Mesenchymal stem cell (in vitro differentiated cells and primary cell): ENCODE results near the gene GALNT4. TPM values are rescaled to one million over a fixed set of nuclear protein-coding genes. Genes with fewer than 3 reads are reported as not detected.
A peak's percentile ranks its signal among the peaks of the same experiment; 100 is the strongest.

Experiments
- DNase-seq: peaks from one replicate; pipeline ENCODE4 v3.0.0-alpha.2; 2013
- H2AFZ ChIP-seq: one replicate; pipeline ENCODE4 v1.6.1; 2013; ENCODE audit warnings: low read depth, mild to moderate bottlenecking, control low read depth, inconsistent platforms, low read length, moderate library complexity
- H2AK5ac ChIP-seq: 2 replicates; pipeline ENCODE4 v1.6.1; 2013; ENCODE audit warnings: low read length, moderate library complexity, mild to moderate bottlenecking, inconsistent platforms; ENCODE audit not compliant: severe bottlenecking
- H2BK120ac ChIP-seq: one replicate; pipeline ENCODE4 v1.6.1; 2013; ENCODE audit warnings: low read depth, mild to moderate bottlenecking, inconsistent platforms, low read length, moderate library complexity
- H2BK12ac ChIP-seq, 2 experiments: one replicate each; pipeline ENCODE4 v1.6.1; 2013; ENCODE audit warnings: inconsistent platforms in 2 of 2, low read length in 2 of 2, mild to moderate bottlenecking in 2 of 2, moderate library complexity in 2 of 2, control low read depth in 1 of 2
- H2BK15ac ChIP-seq: one replicate; pipeline ENCODE4 v1.6.1; 2013; ENCODE audit warnings: mild to moderate bottlenecking, low read depth, inconsistent platforms; ENCODE audit not compliant: poor library complexity, severe bottlenecking
- H2BK5ac ChIP-seq: 2 replicates; pipeline ENCODE4 v1.6.1; 2013; ENCODE audit warnings: low read depth, mild to moderate bottlenecking, low read length, control low read depth, inconsistent platforms; ENCODE audit not compliant: poor library complexity, severe bottlenecking
- H3K14ac ChIP-seq, 2 experiments: one replicate each; pipeline ENCODE4 v1.6.1; 2013; ENCODE audit warnings: inconsistent platforms in 2 of 2, low read length in 2 of 2, control low read depth in 1 of 2, mild to moderate bottlenecking in 1 of 2, moderate library complexity in 1 of 2
- H3K18ac ChIP-seq, 2 experiments: one replicate each; pipeline ENCODE4 v1.6.1; 2013; ENCODE audit warnings: inconsistent platforms in 2 of 2, low read length in 2 of 2, control low read depth in 1 of 2, low read depth in 1 of 2, mild to moderate bottlenecking in 1 of 2
- H3K23ac ChIP-seq, 2 experiments: one replicate each; pipeline ENCODE4 v1.6.1; 2013; ENCODE audit warnings: inconsistent platforms in 2 of 2, low read length in 2 of 2, mild to moderate bottlenecking in 2 of 2, moderate library complexity in 2 of 2, control low read depth in 1 of 2
- H3K27ac ChIP-seq: 2 replicates; pipeline ENCODE4 v1.5.1; 2013; ENCODE audit warnings: mild to moderate bottlenecking, moderate library complexity, low read length, control low read depth, inconsistent platforms; ENCODE audit not compliant: poor library complexity, severe bottlenecking
- H3K27me3 ChIP-seq, 2 experiments: 2 replicates each; pipeline versions ENCODE4 v1.6.1 to v1.7.0; 2013; ENCODE audit warnings: low read length in 2 of 2, mild to moderate bottlenecking in 2 of 2, moderate library complexity in 2 of 2, control low read depth in 1 of 2, inconsistent platforms in 1 of 2; ENCODE audit not compliant: control insufficient read depth in 1 of 2, insufficient read depth in 1 of 2
- H3K36me3 ChIP-seq, 2 experiments: 2 replicates each; pipeline versions ENCODE4 v1.6.1 to v1.7.0; 2013; ENCODE audit warnings: low read length in 2 of 2, control low read depth in 1 of 2, inconsistent platforms in 1 of 2, low read depth in 1 of 2, mild to moderate bottlenecking in 1 of 2; ENCODE audit not compliant: insufficient read depth in 2 of 2, control insufficient read depth in 1 of 2
- H3K4ac ChIP-seq, 2 experiments: one replicate each; pipeline ENCODE4 v1.6.1; 2013; ENCODE audit warnings: inconsistent platforms in 2 of 2, low read length in 2 of 2, mild to moderate bottlenecking in 2 of 2, moderate library complexity in 2 of 2, control low read depth in 1 of 2, low read depth in 1 of 2
- H3K4me1 ChIP-seq: 2 replicates; pipeline ENCODE4 v1.6.1; 2013; ENCODE audit warnings: low read depth, low read length, control low read depth; ENCODE audit not compliant: control insufficient read depth, insufficient read depth
- H3K4me2 ChIP-seq: 2 replicates; pipeline ENCODE4 v1.6.1; 2013; ENCODE audit warnings: low read length, mild to moderate bottlenecking, inconsistent platforms; ENCODE audit not compliant: poor library complexity, severe bottlenecking
- H3K4me3 ChIP-seq, 2 experiments: 2 replicates each; pipeline versions ENCODE4 v1.5.1 to v1.7.0; 2013; ENCODE audit warnings: low read length in 2 of 2, mild to moderate bottlenecking in 2 of 2, control low read depth in 1 of 2, low read depth in 1 of 2; ENCODE audit not compliant: insufficient read depth in 1 of 2
- H3K79me1 ChIP-seq: replicated peaks from 2 replicates; pipeline ENCODE4 v1.6.1; 2013; ENCODE audit warnings: mild to moderate bottlenecking, control low read depth, low read length, inconsistent platforms; ENCODE audit not compliant: poor library complexity, severe bottlenecking
- H3K9ac ChIP-seq: 2 replicates; pipeline ENCODE4 v1.7.0; 2013; ENCODE audit warnings: mild to moderate bottlenecking, low read length, moderate library complexity
- H3K9me3 ChIP-seq: 2 replicates; pipeline ENCODE4 v1.7.0; 2013; ENCODE audit warnings: mild to moderate bottlenecking, low read length; ENCODE audit not compliant: control insufficient read depth
- H4K8ac ChIP-seq: one replicate; pipeline ENCODE4 v1.6.1; 2013; ENCODE audit warnings: inconsistent platforms, mild to moderate bottlenecking, low read length, moderate library complexity
- H4K91ac ChIP-seq: one replicate; pipeline ENCODE4 v1.6.1; 2013; ENCODE audit warnings: mild to moderate bottlenecking, low read length, inconsistent platforms
- WGBS: methylation state at CpG from one replicate; pipeline ENCODE4 v1.1.7; 2013; ENCODE audit warnings: mixed read lengths; 5-methylcytosine and 5-hydroxymethylcytosine counted together
- small RNA-seq: library from polyadenylated mRNA; stranded (forward); fragments of <200 nt; extraction: miRNeasy Mini kit (QIAGEN cat#:217004); gene quantifications from one replicate; pipeline ENCODE3, GENCODE V24; 2013; ENCODE audit warnings: low read depth

The GALNT4 gene

DNA sequence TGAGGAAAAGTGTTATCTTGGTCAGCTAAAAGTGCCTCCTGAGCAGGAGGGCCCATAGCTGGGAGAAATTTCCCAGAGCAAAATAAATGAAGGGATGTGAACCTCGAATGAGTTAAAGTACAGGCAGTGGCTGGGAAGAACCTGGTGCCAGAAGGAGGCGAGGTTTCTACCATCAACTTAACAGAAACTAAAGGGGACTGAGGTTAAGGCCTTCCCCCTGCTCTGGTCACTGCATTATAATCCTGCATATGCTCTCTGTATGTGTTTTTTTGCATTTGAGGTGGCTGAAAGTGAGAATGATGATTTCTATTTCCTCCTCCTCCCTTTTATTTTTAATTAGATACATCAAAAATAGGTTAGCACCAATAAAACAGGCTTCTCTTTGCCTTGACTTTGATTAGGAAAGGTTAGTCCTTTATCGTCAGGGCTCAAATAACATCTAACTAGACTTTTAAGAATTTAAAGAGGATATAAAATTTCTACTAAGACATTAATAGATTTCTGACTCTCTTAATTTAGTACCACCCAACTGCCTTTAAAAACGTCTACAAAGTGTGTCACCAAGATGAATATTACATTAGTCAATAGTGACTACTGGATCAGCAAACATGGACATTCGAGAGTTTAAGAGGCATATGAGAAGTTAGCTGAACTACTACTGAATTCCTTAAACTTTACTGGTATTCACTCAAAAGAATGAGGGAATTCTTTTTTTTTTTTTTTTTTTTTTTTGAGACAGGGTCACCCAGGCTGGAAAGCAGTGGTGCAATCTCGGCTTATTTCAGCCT is 49.2 kb downstream of the GALNT4 start:
- Histone ChIP-seq H2AFZ (no peak overlapping the region), H3K36me3 (no peaks in the 10 kb centered on the region), H4K8ac (peak overlapping the region; percentile 24), H2BK12ac (no peak overlapping the region), H3K18ac (no peak overlapping the region), H2BK15ac (no peak overlapping the region), H3K9ac (no peak overlapping the region), H4K91ac (no peak overlapping the region), H3K23ac (no peak overlapping the region), H3K4me3 (no peak overlapping the region), H3K4ac (no peak overlapping the region), H3K9me3 (no peaks in the 10 kb centered on the region), H2BK5ac (no peak overlapping the region), H3K14ac (no peak overlapping the region), H3K27ac (no peak overlapping the region), H3K79me1 (peaks cover 1% of the 10 kb centered on the region), H3K4me1 (no peaks in the 10 kb centered on the region), H2BK120ac (no peak overlapping the region), H3K4me2 (no peak overlapping the region), H2AK5ac (no peak overlapping the region), H3K27me3 (no peaks in the 10 kb centered on the region)
- WGBS, result 33% methylated on average over 1 of the region's 6 CpGs
- DNase-seq, result no peak

- Histone ChIP-seq H2BK15ac (no peak overlapping the region), H3K18ac (no peak overlapping the region), H3K79me1 (peaks cover 1% of the 10 kb centered on the region), H4K91ac (no peak overlapping the region), H3K27me3 (no peaks in the 10 kb centered on the region), H3K27ac (no peak overlapping the region), H3K9ac (no peak overlapping the region), H3K4ac (no peak overlapping the region), H3K4me3 (no peak overlapping the region), H3K4me2 (no peak overlapping the region), H3K14ac (no peak overlapping the region), H2AFZ (no peak overlapping the region), H4K8ac (no peak overlapping the region), H2BK5ac (no peak overlapping the region), H3K9me3 (no peaks in the 10 kb centered on the region), H3K36me3 (no peaks in the 10 kb centered on the region), H3K23ac (no peak overlapping the region), H3K4me1 (no peaks in the 10 kb centered on the region), H2AK5ac (no peak overlapping the region), H2BK12ac (no peak overlapping the region), H2BK120ac (no peak overlapping the region)
- peak; percentile 36 for DNase-seq
- WGBS, result 6% methylated on average over 1 of the region's 1 CpG
Observed at GRCh38 chr12:89474615-89475014, 50.0 kb downstream of the GALNT4 start.

Small RNA genes within 50 kb of the gene (small RNA-seq; reads per million reads assigned to genes)
- not detected for gene AC025034.2
- gene POC1B-GALNT4, result not detected
